HG03196 (cell line): ENCODE measurements around the gene RAG1.

Experiments used
- ATAC-seq: cut with Tn5 transposase; IDR thresholded peaks from one replicate; pipeline ENCODE4 v1.9.1; 2021; ENCODE audit not compliant: unreplicated experiment

RAG1 gene

DNA sequence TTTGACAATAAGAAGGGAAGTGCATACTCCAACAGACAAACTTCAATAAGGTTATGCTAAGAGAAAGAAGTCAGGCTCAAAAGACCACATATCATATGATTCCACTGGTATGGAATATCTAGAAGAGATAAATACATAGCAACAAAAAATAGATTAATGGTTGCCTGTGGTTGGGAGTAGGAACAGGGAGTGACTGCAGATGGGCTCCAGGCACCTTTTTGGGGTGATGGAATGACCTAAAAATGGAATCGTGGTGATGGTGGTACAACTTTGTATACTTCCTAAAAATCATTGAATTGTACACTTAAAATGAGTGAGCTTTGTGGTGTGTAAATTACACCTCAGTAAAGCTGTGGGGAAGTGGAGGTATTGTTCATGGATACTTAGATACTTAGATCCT lies 59.2 kb downstream of the RAG1 start:
- ATAC-seq = no peak

GRCh38 chr11:36627471-36627870 lies 59.7 kb downstream of the RAG1 start:
- no peak for ATAC-seq

GRCh38 chr11:36628141-36628540 lies 60.3 kb downstream of the RAG1 start:
- ATAC-seq = no peak

DNA sequence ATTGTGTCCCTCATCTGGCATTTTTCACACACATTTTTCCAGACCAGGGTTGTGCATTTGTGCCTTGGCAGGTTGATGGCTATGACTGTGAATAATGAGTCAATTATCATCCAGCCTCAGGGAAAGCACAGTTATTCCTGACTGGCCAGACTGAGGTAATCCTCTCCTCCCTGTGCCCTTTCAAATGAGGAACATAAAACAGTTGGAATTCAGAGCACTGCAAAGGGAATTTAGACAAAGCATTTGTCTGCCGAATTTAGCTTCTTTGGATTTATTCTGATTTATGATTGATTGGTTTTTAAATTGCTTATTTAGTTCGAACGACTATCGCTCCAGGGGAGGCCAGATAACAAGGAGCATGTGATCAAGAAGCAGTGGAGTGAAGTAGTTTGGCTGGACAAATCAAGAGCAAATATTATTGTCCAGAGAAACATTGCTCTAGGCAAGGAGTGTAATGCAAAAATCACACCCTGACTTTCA lies 61.0 kb downstream of the RAG1 start:
- ATAC-seq = no peak
